Measurements from ENCODE around the gene VASH2.

VASH2 gene

GRCh38 chr1:212930986-212931678 is 19.2 kb upstream of the VASH2 start:
- DNase-seq (ENCODE audit: low read depth in 3 of 3), result no peak

GRCh38 chr1:212933815-212934471 is 16.4 kb upstream of the VASH2 start:
- no peak for DNase-seq (ENCODE audit: low read depth in 3 of 3)

GRCh38 chr1:212935387-212935981 is 14.9 kb upstream of the VASH2 start:
- DNase-seq (ENCODE audit: low read depth in 3 of 3), result no peak

GRCh38 chr1:212937034-212937433 is 13.3 kb upstream of the VASH2 start:
- no peak for DNase-seq (ENCODE audit: low read depth in 3 of 3)

GRCh38 chr1:212938846-212939245 is 11.5 kb upstream of the VASH2 start:
- no peak for DNase-seq (ENCODE audit: low read depth in 3 of 3)

GRCh38 chr1:212941452-212941851 is 8.9 kb upstream of the VASH2 start:
- DNase-seq (ENCODE audit: low read depth in 3 of 3), result no peak

- no peak for DNase-seq (ENCODE audit: low read depth in 3 of 3)
These were observed 7.5 kb upstream of the VASH2 start for GRCh38 chr1:212942679-212943392.

- DNase-seq (ENCODE audit: low read depth in 3 of 3), result no peak
These were observed 7.0 kb upstream of the VASH2 start for GRCh38 chr1:212943393-212943710.

- no peak for DNase-seq (ENCODE audit: low read depth in 3 of 3)
These were observed 6.0 kb upstream of the VASH2 start for GRCh38 chr1:212944229-212944901.

- DNase-seq (ENCODE audit: low read depth in 3 of 3), result no peak
These were observed 5.3 kb upstream of the VASH2 start for GRCh38 chr1:212945056-212945455.

- no peak for DNase-seq (ENCODE audit: low read depth in 3 of 3)
These were observed 4.7 kb upstream of the VASH2 start for GRCh38 chr1:212945463-212946160.

GRCh38 chr1:212946872-212947271 is 3.5 kb upstream of the VASH2 start:
- DNase-seq (ENCODE audit: low read depth in 3 of 3), result no peak

GRCh38 chr1:212949771-212950170 is 570 bp upstream of the VASH2 start:
- DNase-seq (ENCODE audit: low read depth in 3 of 3), result no peak

- no peak for DNase-seq (ENCODE audit: low read depth in 3 of 3)
These were observed 995 bp downstream of the VASH2 start for GRCh38 chr1:212951126-212951946.

GRCh38 chr1:212951947-212952640 is 1.8 kb downstream of the VASH2 start:
- no peak for DNase-seq (ENCODE audit: low read depth in 3 of 3)

- DNase-seq (ENCODE audit: low read depth in 3 of 3), result no peak
These were observed 2.3 kb downstream of the VASH2 start for GRCh38 chr1:212952641-212952976.

- no peak for DNase-seq (ENCODE audit: low read depth in 3 of 3)
These were observed 3.0 kb downstream of the VASH2 start for GRCh38 chr1:212953321-212953720.

GRCh38 chr1:212954514-212954913 is 4.2 kb downstream of the VASH2 start:
- DNase-seq (ENCODE audit: low read depth in 3 of 3), result no peak

- no peak for DNase-seq (ENCODE audit: low read depth in 3 of 3)
These were observed 4.8 kb downstream of the VASH2 start for GRCh38 chr1:212955098-212955497.

- no peak for DNase-seq (ENCODE audit: low read depth in 3 of 3)
These were observed 5.8 kb downstream of the VASH2 start for GRCh38 chr1:212955961-212956620.
